Common myeloid progenitor, CD34-positive (primary cell): ENCODE results near the gene FBXW8.

Source experiments
- CTCF ChIA-PET: fragments of 350-600 bp; sonication (Branson Sonifier 250); formaldehyde crosslinking; loops from one replicate; lab custom pipeline; 2021; ENCODE audit warnings: antibody characterized with exemption; lab: Charles Lee
- POLR2A ChIA-PET: fragments of 350-600 bp; sonication (Branson Sonifier 250); formaldehyde crosslinking; loops from one replicate; lab custom pipeline; 2021; ENCODE audit warnings: antibody characterized with exemption; lab: Charles Lee
- DNase-seq, 3 donors: peaks; one replicate each; pipeline versions ENCODE4 v3.0.0 to v3.0.0-alpha.2; 2013
- H3K27ac ChIP-seq, 2 experiments: 1 replicate in 1 of 2; 2 replicates in 1 of 2; pipeline ENCODE4 v1.7.0; 2013; ENCODE audit warnings: inconsistent platforms in 2 of 2, low read length in 2 of 2, mild to moderate bottlenecking in 2 of 2, low read depth in 1 of 2, moderate library complexity in 1 of 2; ENCODE audit not compliant: severe bottlenecking in 2 of 2, insufficient read depth in 1 of 2, poor library complexity in 1 of 2
- H3K27me3 ChIP-seq, 5 experiments: replicated peaks in 2 of 5; 1 replicate in 3 of 5; 2 replicates in 2 of 5; pipeline versions ENCODE4 v1.6.1 to v1.7.0; 2013; ENCODE audit warnings: low read length in 4 of 5, mild to moderate bottlenecking in 2 of 5, moderate library complexity in 2 of 5, inconsistent platforms in 1 of 5; ENCODE audit not compliant: insufficient read depth in 5 of 5, control insufficient read depth in 4 of 5
- H3K36me3 ChIP-seq, 4 experiments: 1 replicate in 2 of 4; 2 replicates in 2 of 4; pipeline versions ENCODE4 v1.6.1 to v1.7.0; 2013; ENCODE audit warnings: low read length in 3 of 4, control low read depth in 1 of 4, mild to moderate bottlenecking in 1 of 4; ENCODE audit not compliant: control insufficient read depth in 4 of 4, insufficient read depth in 4 of 4
- H3K4me1 ChIP-seq, 4 experiments: 1 replicate in 3 of 4; 2 replicates in 1 of 4; pipeline versions ENCODE4 v1.6.1 to v1.7.1; 2013; ENCODE audit warnings: low read length in 3 of 4, mild to moderate bottlenecking in 3 of 4, control low read depth in 1 of 4, inconsistent platforms in 1 of 4, moderate library complexity in 1 of 4; ENCODE audit not compliant: control insufficient read depth in 4 of 4, insufficient read depth in 4 of 4; ENCODE audit errors: control extremely low read depth in 1 of 4
- H3K4me3 ChIP-seq, 7 experiments: 1 replicate in 4 of 7; 2 replicates in 3 of 7; pipeline versions ENCODE4 v1.5.1 to v1.7.0; 2013; ENCODE audit warnings: mild to moderate bottlenecking in 7 of 7, low read length in 6 of 7, moderate library complexity in 6 of 7, inconsistent platforms in 2 of 7, low read depth in 2 of 7, control low read depth in 1 of 7; ENCODE audit not compliant: insufficient read depth in 4 of 7, control insufficient read depth in 1 of 7; ENCODE audit errors: extremely low read depth in 1 of 7
- H3K9me3 ChIP-seq, 5 experiments: 1 replicate in 4 of 5; 2 replicates in 1 of 5; pipeline versions ENCODE4 v1.6.1 to v1.7.1; 2013; ENCODE audit warnings: low read length in 4 of 5, mild to moderate bottlenecking in 2 of 5, inconsistent platforms in 1 of 5, low read depth in 1 of 5, moderate library complexity in 1 of 5; ENCODE audit not compliant: control insufficient read depth in 4 of 5, insufficient read depth in 2 of 5; ENCODE audit errors: control extremely low read depth in 1 of 5
- WGBS: methylation state at CpG from one replicate; pipeline ENCODE4 v1.1.5; 2013; ENCODE audit not compliant: insufficient coverage; 5-methylcytosine and 5-hydroxymethylcytosine counted together

FBXW8 gene

GRCh38 chr12:116896411-116896924, 14.3 kb upstream of the FBXW8 start:
- Histone ChIP-seq H3K27me3 (peaks cover under 1 to 22% (median 17%) of the 10 kb centered on the region in 5 experiments), H3K27ac (no peak overlapping the region), H3K4me3 (no peak overlapping the region), H3K36me3 (no peaks in the 10 kb centered on the region), H3K9me3 (peaks cover 0 to 7% (median 1%) of the 10 kb centered on the region in 5 experiments), H3K4me1 (no peaks in the 10 kb centered on the region)
- ChIA-PET POLR2A (interaction anchor here (0.9 kb wide), 1 partner anchor 12 kb away, joined by 3 read pairs; no protein-coding TSS in a partner anchor), CTCF (interaction anchor here (1.0 to 1.2 kb wide), 2 partner anchors 11 to 22 kb away, joined by 3 read pairs; no protein-coding TSS in a partner anchor)
- WGBS: 84% methylated on average over 7 of the region's 7 CpGs
- DNase-seq: no peak

- ChIA-PET CTCF (interaction anchor here (0.7 to 1.1 kb wide), 3 partner anchors 10 to 21 kb away, joined by 3 to 4 read pairs (median 3); no protein-coding TSS in a partner anchor), POLR2A (no interaction called here)
- Histone ChIP-seq H3K27ac (no peak overlapping the region), H3K4me1 (no peaks in the 10 kb centered on the region), H3K4me3 (no peak overlapping the region), H3K36me3 (no peaks in the 10 kb centered on the region), H3K27me3 (peaks cover 2 to 27% (median 17%) of the 10 kb centered on the region in 5 experiments), H3K9me3 (peaks cover 0 to 4% (median 0%) of the 10 kb centered on the region in 5 experiments)
- no peak for DNase-seq
- 84% methylated on average over 4 of the region's 4 CpGs for WGBS
Measured at GRCh38 chr12:116897476-116897875, 13.3 kb upstream of the FBXW8 start.

- ChIA-PET POLR2A (no interaction called here), CTCF (interaction anchor here (1.1 to 1.2 kb wide), 2 partner anchors 11 to 221 kb away, joined by 3 to 4 read pairs; no protein-coding TSS in a partner anchor)
- no peak overlapping the region for H3K27ac ChIP-seq
- no peak overlapping the region for H3K4me3 ChIP-seq
- no peaks in the 10 kb centered on the region for H3K36me3 ChIP-seq
- no peak for DNase-seq
- 94% methylated on average over 2 of the region's 3 CpGs for WGBS
- H3K27me3 ChIP-seq: peaks cover 2 to 27% (median 17%) of the 10 kb centered on the region in 5 experiments
- peaks cover 0 to 4% (median 0%) of the 10 kb centered on the region in 5 experiments for H3K9me3 ChIP-seq
- no peaks in the 10 kb centered on the region for H3K4me1 ChIP-seq
Measured at GRCh38 chr12:116898669-116899068, 12.1 kb upstream of the FBXW8 start.

- H3K4me3 ChIP-seq: no peak overlapping the region
- H3K9me3 ChIP-seq: peaks cover 0 to 4% (median 0%) of the 10 kb centered on the region in 5 experiments
- ChIA-PET POLR2A (no interaction called here), CTCF (interaction anchor here (1.5 kb wide), 1 partner anchor 9 kb away, joined by 4 read pairs; the partner anchor contains the start of gene FBXW8)
- peaks cover 0 to 32% (median 19%) of the 10 kb centered on the region in 5 experiments for H3K27me3 ChIP-seq
- no peaks in the 10 kb centered on the region for H3K36me3 ChIP-seq
- H3K4me1 ChIP-seq: no peaks in the 10 kb centered on the region
- no CpG with 5 or more reads among the region's 2 CpGs for WGBS
- H3K27ac ChIP-seq: no peak overlapping the region
- no peak for DNase-seq
Measured at GRCh38 chr12:116901612-116902011, 9.1 kb upstream of the FBXW8 start.

- Histone ChIP-seq H3K27me3 (peaks cover 5 to 21% (median 14%) of the 10 kb centered on the region in 5 experiments), H3K27ac (no peak overlapping the region), H3K36me3 (no peaks in the 10 kb centered on the region), H3K9me3 (no peaks in the 10 kb centered on the region), H3K4me1 (no peaks in the 10 kb centered on the region), H3K4me3 (no peak overlapping the region)
- CTCF ChIA-PET: no interaction called here
- 94% methylated on average over 4 of the region's 4 CpGs for WGBS
- POLR2A ChIA-PET: no interaction called here
- no peak for DNase-seq
Measured at GRCh38 chr12:116903818-116904217, 6.9 kb upstream of the FBXW8 start.

- ChIA-PET POLR2A (interaction anchor here (0.7 kb wide), 1 partner anchor 109 kb away, joined by 8 read pairs; no protein-coding TSS in a partner anchor), CTCF (interaction anchor here (0.7 to 1.2 kb wide), 2 partner anchors 10 to 33 kb away, joined by 3 read pairs; no protein-coding TSS in a partner anchor)
- Histone ChIP-seq H3K27me3 (peaks cover 5 to 12% (median 8%) of the 10 kb centered on the region in 5 experiments), H3K9me3 (no peaks in the 10 kb centered on the region), H3K27ac (no peak overlapping the region), H3K36me3 (no peaks in the 10 kb centered on the region), H3K4me3 (no peak overlapping the region), H3K4me1 (peaks cover 0 to 2% (median under 1%) of the 10 kb centered on the region in 4 experiments)
- WGBS: 92% methylated on average over 1 of the region's 4 CpGs
- no peak for DNase-seq
Measured at GRCh38 chr12:116906285-116906684, 4.5 kb upstream of the FBXW8 start.

- WGBS: no CpG with 5 or more reads among the region's 4 CpGs
- peak overlapping the region in 6 of 7 experiments; percentile 50 to 80 (median 78) for H3K4me3 ChIP-seq
- ChIA-PET POLR2A (no interaction called here), CTCF (interaction anchor here (1.6 kb wide), 1 partner anchor 9 kb away, joined by 4 read pairs; no protein-coding TSS in a partner anchor)
- DNase-seq: no peak
- no peak overlapping the region for H3K27ac ChIP-seq
- H3K36me3 ChIP-seq: peaks cover 0 to 4% (median 0%) of the 10 kb centered on the region in 4 experiments
- peaks cover 6 to 11% (median 7%) of the 10 kb centered on the region in 4 experiments for H3K4me1 ChIP-seq
- H3K9me3 ChIP-seq: no peaks in the 10 kb centered on the region
- peaks cover 2 to 7% (median 3%) of the 10 kb centered on the region in 5 experiments for H3K27me3 ChIP-seq
Measured at GRCh38 chr12:116910280-116910644, 488 bp upstream of the FBXW8 start.
